ENCODE measurements around the gene ELP4.

Gene ELP4

GRCh38 chr11:31509429-31510345 is at the start of gene ELP4, which contains the start of gene IMMP1L:
ELP4 (plus strand) TSS chr11:31509767; CDS start chr11:31509785, 18 bp downstream.
IMMP1L (minus strand) TSS chr11:31509622; CDS start chr11:31463276, 46,346 bp downstream.
- Histone ChIP-seq H3K27ac (peak within 1 kb of the TSS; percentile 68 to 88), H3K4me3 (peak within 1 kb of the TSS; percentile 91)
- no peak for TF ChIP-seq CTCF (IDR thresholded peaks at IDR 0.05)
- DNase-seq (ENCODE audit: low spot score): peak; percentile 96

GRCh38 chr11:31464436-31464835 is 45.1 kb upstream of the ELP4 start:
- Histone ChIP-seq H3K27ac (no peak overlapping the region), H3K4me3 (no peak overlapping the region)
- no peak for TF ChIP-seq CTCF (IDR thresholded peaks at IDR 0.05)
- DNase-seq (ENCODE audit: low spot score): no peak

GRCh38 chr11:31474083-31474482 is 35.5 kb upstream of the ELP4 start:
- TF ChIP-seq CTCF (IDR thresholded peaks at IDR 0.05): no peak
- no peak overlapping the region for H3K4me3 ChIP-seq

GRCh38 chr11:31477528-31478222 is 31.9 kb upstream of the ELP4 start:
- DNase-seq (ENCODE audit: low spot score): no peak
- H3K4me3 ChIP-seq: no peak overlapping the region
- no peak for TF ChIP-seq CTCF (IDR thresholded peaks at IDR 0.05)
- no peak overlapping the region for H3K27ac ChIP-seq

More at GRCh38 chr11:31474083-31474482, 35.5 kb upstream of the ELP4 start:
- no peak for DNase-seq (ENCODE audit: low spot score)
- H3K27ac ChIP-seq: no peak overlapping the region

GRCh38 chr11:31478223-31478590 is 31.4 kb upstream of the ELP4 start:
- Histone ChIP-seq H3K4me3 (no peak overlapping the region), H3K27ac (no peak overlapping the region)
- TF ChIP-seq CTCF (IDR thresholded peaks at IDR 0.05): no peak
- DNase-seq (ENCODE audit: low spot score): no peak

- Histone ChIP-seq H3K27ac (no peak overlapping the region), H3K4me3 (no peak overlapping the region)
- TF ChIP-seq CTCF (IDR thresholded peaks at IDR 0.05): no peak
- DNase-seq (ENCODE audit: low spot score): no peak
Observed at GRCh38 chr11:31479066-31479465, 30.5 kb upstream of the ELP4 start.

Data from coronary artery (tissue), 2 donors.